NT2/D1 (cell line): ENCODE results near the gene ERMP1.
"Not testable (repeated sequence)": the region's sequence is repeated elsewhere in the genome, so short reads cannot be mapped to it uniquely, and the experiment has no call there.

Experiments used
- DNase-seq: peaks from one replicate; pipeline ENCODE4 v3.0.0-alpha.2; 2011; ENCODE audit warnings: low read depth, low spot score
- H3K27me3 ChIP-seq: 2 replicates; pipeline ENCODE4 v1.6.0; 2011; ENCODE audit warnings: mild to moderate bottlenecking; ENCODE audit not compliant: insufficient read length, insufficient read depth
- H3K36me3 ChIP-seq: 2 replicates; pipeline ENCODE4 v1.6.1; 2011; ENCODE audit warnings: mild to moderate bottlenecking, low read length, mixed read lengths; ENCODE audit not compliant: insufficient read depth, insufficient read length
- H3K4me1 ChIP-seq: 2 replicates; pipeline ENCODE4 v1.5.1; 2011; ENCODE audit not compliant: insufficient read depth, insufficient read length
- H3K4me3 ChIP-seq: 2 replicates; pipeline ENCODE4 v1.5.1; 2011; ENCODE audit warnings: low read depth; ENCODE audit not compliant: insufficient read length
- H3K9ac ChIP-seq: 2 replicates; pipeline ENCODE4 v1.6.0; 2011; ENCODE audit warnings: low read depth; ENCODE audit not compliant: insufficient read length
- H3K9me3 ChIP-seq: 2 replicates; pipeline ENCODE4 v1.5.1; 2011; ENCODE audit warnings: mild to moderate bottlenecking, low read length; ENCODE audit not compliant: insufficient read depth
- SUZ12 ChIP-seq: IDR thresholded peaks from 2 replicates; pipeline ENCODE4 v1.6.1; 2011; ENCODE audit not compliant: insufficient read length, insufficient read depth; ENCODE audit errors: extremely low read depth
- YY1 ChIP-seq: IDR thresholded peaks from 2 replicates; pipeline ENCODE4 v1.6.1; 2011; ENCODE audit not compliant: insufficient read length, insufficient read depth
- ZNF274 ChIP-seq: IDR thresholded peaks from 2 replicates; pipeline ENCODE4 v1.6.1; 2011; ENCODE audit warnings: mild to moderate bottlenecking, low read depth, low read length

Gene ERMP1

GRCh38 chr9:5817862-5818261 is 15.1 kb downstream of the ERMP1 start:
- Histone ChIP-seq H3K27me3 (no peaks in the 10 kb centered on the region), H3K4me1 (no peaks in the 10 kb centered on the region), H3K9ac (no peak overlapping the region), H3K9me3 (no peaks in the 10 kb centered on the region), H3K36me3 (peaks cover 11% of the 10 kb centered on the region), H3K4me3 (no peak overlapping the region)
- no peak for DNase-seq
- TF ChIP-seq SUZ12 (no peak), ZNF274 (no peak), YY1 (no peak)

DNA sequence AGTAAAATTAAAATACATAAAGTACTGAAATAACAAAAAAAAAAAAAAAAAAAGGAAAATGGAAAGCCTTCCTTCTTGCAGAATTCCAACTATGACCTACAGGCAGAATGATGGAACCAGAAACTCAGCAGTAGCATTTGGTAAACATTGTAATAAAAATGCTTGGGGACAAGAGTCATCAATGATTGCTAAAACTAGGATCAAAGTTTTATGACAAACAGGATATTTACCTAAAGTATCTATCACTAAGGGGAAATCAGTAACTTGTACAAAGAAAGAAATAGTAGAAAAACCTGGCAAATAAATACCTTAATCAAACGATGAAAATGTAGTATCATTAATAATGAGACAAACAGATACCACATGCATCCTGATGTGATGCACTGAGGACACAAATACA is 17.5 kb downstream of the ERMP1 start:
- no peaks in the 10 kb centered on the region for H3K9me3 ChIP-seq
- peaks cover 5% of the 10 kb centered on the region for H3K36me3 ChIP-seq
- H3K4me3 ChIP-seq: no peak overlapping the region
- TF ChIP-seq SUZ12: no peak
- TF ChIP-seq ZNF274: no peak
- no peak for TF ChIP-seq YY1
- H3K9ac ChIP-seq: no peak overlapping the region
- no peaks in the 10 kb centered on the region for H3K27me3 ChIP-seq
- H3K4me1 ChIP-seq: no peaks in the 10 kb centered on the region
- DNase-seq: no peak

DNA sequence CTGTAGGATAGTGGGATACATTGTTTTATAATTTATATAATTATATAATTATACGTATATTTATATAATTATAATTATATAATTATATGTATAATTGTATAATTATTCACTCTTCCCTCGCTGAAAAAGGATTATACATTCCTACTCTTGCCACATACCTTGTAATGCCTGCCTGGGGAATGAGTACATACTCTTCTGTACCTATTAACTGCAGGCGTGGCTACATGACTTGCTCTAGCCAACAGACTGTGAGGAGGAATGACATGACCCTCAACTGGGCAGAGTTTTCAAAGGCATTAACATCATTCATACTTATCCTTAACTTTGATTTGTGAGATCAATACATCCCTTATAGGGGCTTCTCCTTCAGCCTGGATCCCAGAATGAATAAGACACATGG is 19.1 kb downstream of the ERMP1 start:
- Histone ChIP-seq H3K36me3 (peaks cover 13% of the 10 kb centered on the region), H3K9ac (no peak overlapping the region), H3K27me3 (no peaks in the 10 kb centered on the region), H3K4me1 (no peaks in the 10 kb centered on the region), H3K4me3 (no peak overlapping the region), H3K9me3 (no peaks in the 10 kb centered on the region)
- TF ChIP-seq SUZ12 (no peak), YY1 (no peak), ZNF274 (no peak)
- DNase-seq: no peak

DNA sequence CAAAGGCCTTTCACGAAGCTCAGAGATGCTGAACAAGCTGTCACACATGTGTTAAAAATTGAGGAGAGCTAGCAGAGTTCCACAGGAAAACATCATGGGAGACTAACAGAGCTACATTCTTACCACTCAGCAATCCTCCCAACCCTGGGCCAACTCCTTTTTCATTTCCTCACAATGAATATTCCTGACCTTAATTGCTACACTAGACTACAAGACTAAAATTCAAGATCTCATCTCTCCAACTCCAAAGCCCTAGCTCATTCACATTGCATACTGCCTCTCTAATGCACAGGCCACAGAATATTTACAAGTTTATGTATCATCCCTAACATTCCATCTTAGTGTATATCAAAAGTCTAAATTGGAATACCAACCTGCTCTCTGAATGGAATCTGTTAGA is 21.2 kb downstream of the ERMP1 start:
- no peak for TF ChIP-seq YY1
- TF ChIP-seq ZNF274: no peak
- no peak for TF ChIP-seq SUZ12
- DNase-seq: no peak
- no peaks in the 10 kb centered on the region for H3K27me3 ChIP-seq
- H3K9ac ChIP-seq: no peak overlapping the region
- no peaks in the 10 kb centered on the region for H3K4me1 ChIP-seq
- H3K36me3 ChIP-seq: peaks cover 11% of the 10 kb centered on the region
- no peaks in the 10 kb centered on the region for H3K9me3 ChIP-seq
- H3K4me3 ChIP-seq: no peak overlapping the region

DNA sequence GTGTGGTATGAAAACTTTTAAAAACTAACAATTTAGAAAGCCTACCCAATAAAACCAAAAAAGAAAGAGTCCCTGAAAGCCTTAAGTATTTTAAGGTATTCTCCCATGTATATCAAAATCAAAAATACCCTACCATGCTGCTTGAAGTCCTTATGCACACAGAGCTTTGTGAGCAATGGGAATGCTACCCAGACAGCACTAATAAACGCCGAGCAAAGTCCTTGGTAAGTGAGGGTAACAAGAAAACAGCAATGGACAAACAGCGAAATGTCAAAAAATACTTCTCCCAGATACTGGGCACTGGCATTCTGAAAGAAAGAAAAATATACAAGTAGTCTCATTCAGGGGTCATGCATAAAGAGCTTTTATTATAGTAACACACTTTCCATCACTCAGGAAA is 27.4 kb downstream of the ERMP1 start:
- no peaks in the 10 kb centered on the region for H3K27me3 ChIP-seq
- no peak for TF ChIP-seq ZNF274
- TF ChIP-seq SUZ12: no peak
- TF ChIP-seq YY1: no peak
- H3K9ac ChIP-seq: no peak overlapping the region
- DNase-seq: no peak
- H3K36me3 ChIP-seq: peaks cover 11% of the 10 kb centered on the region
- no peaks in the 10 kb centered on the region for H3K9me3 ChIP-seq
- H3K4me3 ChIP-seq: no peak overlapping the region
- H3K4me1 ChIP-seq: no peaks in the 10 kb centered on the region

- Histone ChIP-seq H3K9ac (no peak overlapping the region), H3K27me3 (no peaks in the 10 kb centered on the region), H3K9me3 (no peaks in the 10 kb centered on the region), H3K36me3 (peaks cover 3% of the 10 kb centered on the region), H3K4me1 (no peaks in the 10 kb centered on the region), H3K4me3 (no peak overlapping the region)
- no peak for TF ChIP-seq YY1
- TF ChIP-seq SUZ12: no peak
- TF ChIP-seq ZNF274: no peak
- DNase-seq: no peak
Measured at GRCh38 chr9:5801739-5802113, 31.2 kb downstream of the ERMP1 start.

GRCh38 chr9:5800969-5801738 is 31.8 kb downstream of the ERMP1 start:
- TF ChIP-seq SUZ12 (no peak), YY1 (no peak)
- H3K27me3 ChIP-seq: no peaks in the 10 kb centered on the region
- no peak for DNase-seq

GRCh38 chr9:5800378-5800777 is 32.5 kb downstream of the ERMP1 start:
- H3K27me3 ChIP-seq, H3K4me3 ChIP-seq, H3K4me1 ChIP-seq, H3K36me3 ChIP-seq, H3K9me3 ChIP-seq, H3K9ac ChIP-seq, DNase-seq: not testable (repeated sequence)

More at GRCh38 chr9:5800969-5801738, 31.8 kb downstream of the ERMP1 start:
- Histone ChIP-seq H3K9me3 (no peaks in the 10 kb centered on the region), H3K36me3 (peaks cover 3% of the 10 kb centered on the region), H3K4me3 (no peak overlapping the region), H3K4me1 (no peaks in the 10 kb centered on the region), H3K9ac (no peak overlapping the region)
